ENCODE measurements around the gene SSR1.

SSR1 gene

DNA sequence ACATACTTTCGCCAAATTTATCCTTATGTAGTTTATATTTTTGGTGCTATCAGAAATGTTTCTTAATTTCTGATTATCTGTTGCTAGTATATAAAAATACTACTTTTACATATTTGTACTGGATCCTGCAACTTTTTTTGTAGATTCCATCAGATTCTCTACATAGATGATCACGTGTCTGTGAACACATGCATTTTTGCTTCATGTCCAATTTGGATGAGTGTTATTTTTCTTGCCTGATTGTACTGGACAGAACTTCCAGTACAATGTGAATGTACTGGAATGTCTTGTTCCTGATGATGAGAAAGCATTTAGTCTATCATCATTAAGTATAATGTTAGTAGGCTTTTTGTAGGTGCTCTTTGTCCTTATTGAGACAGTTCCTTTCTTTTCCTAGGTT lies 25.0 kb upstream of the SSR1 start:
- no peak overlapping the region for H3K4me3 ChIP-seq (replicated peaks; ENCODE audit: insufficient read depth, low read length)
- no peak overlapping the region for H3K27ac ChIP-seq (replicated peaks)
- no peak for DNase-seq (ENCODE audit: low read depth in 1 of 2, low spot score in 1 of 2)

DNA sequence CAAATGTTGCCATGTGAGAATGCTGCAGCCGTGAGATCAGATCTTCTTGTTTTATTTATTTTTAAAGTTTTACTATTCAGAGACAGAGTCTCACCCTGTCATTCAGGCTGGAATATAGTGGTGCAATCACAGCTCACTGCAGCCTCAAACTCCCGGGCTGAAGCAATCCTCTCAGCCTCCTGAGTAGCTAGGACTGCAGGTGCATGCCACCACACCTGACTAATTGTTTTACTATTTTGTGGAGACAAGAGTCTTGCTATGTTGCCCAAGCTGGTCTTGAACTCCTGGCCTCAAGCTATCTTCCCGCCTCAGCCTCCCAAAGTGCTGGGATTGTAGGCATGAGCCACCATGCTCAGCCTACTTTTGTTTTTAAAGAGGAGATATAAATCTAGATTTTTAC lies 22.5 kb upstream of the SSR1 start:
- Histone ChIP-seq H3K27me3 (ENCODE audit: insufficient read depth, poor library complexity, severe bottlenecking) (no peaks in the 10 kb centered on the region), H3K4me3 (replicated peaks; ENCODE audit: insufficient read depth, low read length) (no peak overlapping the region), H3K27ac (replicated peaks) (no peak overlapping the region)
- DNase-seq (ENCODE audit: low read depth in 1 of 2, low spot score in 1 of 2), result no peak
- no peak for TF ChIP-seq POLR2AphosphoS5 (IDR thresholded peaks at IDR 0.05; ENCODE audit: low read depth)
- no peak for TF ChIP-seq GABPA (IDR thresholded peaks at IDR 0.05; ENCODE audit: low read depth)
- TF ChIP-seq SPI1 (IDR thresholded peaks at IDR 0.05; ENCODE audit: borderline replicate concordance, low read depth), result no peak
- TF ChIP-seq, protein P1, sequence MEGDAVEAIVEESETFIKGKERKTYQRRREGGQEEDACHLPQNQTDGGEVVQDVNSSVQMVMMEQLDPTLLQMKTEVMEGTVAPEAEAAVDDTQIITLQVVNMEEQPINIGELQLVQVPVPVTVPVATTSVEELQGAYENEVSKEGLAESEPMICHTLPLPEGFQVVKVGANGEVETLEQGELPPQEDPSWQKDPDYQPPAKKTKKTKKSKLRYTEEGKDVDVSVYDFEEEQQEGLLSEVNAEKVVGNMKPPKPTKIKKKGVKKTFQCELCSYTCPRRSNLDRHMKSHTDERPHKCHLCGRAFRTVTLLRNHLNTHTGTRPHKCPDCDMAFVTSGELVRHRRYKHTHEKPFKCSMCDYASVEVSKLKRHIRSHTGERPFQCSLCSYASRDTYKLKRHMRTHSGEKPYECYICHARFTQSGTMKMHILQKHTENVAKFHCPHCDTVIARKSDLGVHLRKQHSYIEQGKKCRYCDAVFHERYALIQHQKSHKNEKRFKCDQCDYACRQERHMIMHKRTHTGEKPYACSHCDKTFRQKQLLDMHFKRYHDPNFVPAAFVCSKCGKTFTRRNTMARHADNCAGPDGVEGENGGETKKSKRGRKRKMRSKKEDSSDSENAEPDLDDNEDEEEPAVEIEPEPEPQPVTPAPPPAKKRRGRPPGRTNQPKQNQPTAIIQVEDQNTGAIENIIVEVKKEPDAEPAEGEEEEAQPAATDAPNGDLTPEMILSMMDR (IDR thresholded peaks at IDR 0.05; ENCODE audit: insufficient read depth, low read length), result no peak
- TF ChIP-seq, protein P2, sequence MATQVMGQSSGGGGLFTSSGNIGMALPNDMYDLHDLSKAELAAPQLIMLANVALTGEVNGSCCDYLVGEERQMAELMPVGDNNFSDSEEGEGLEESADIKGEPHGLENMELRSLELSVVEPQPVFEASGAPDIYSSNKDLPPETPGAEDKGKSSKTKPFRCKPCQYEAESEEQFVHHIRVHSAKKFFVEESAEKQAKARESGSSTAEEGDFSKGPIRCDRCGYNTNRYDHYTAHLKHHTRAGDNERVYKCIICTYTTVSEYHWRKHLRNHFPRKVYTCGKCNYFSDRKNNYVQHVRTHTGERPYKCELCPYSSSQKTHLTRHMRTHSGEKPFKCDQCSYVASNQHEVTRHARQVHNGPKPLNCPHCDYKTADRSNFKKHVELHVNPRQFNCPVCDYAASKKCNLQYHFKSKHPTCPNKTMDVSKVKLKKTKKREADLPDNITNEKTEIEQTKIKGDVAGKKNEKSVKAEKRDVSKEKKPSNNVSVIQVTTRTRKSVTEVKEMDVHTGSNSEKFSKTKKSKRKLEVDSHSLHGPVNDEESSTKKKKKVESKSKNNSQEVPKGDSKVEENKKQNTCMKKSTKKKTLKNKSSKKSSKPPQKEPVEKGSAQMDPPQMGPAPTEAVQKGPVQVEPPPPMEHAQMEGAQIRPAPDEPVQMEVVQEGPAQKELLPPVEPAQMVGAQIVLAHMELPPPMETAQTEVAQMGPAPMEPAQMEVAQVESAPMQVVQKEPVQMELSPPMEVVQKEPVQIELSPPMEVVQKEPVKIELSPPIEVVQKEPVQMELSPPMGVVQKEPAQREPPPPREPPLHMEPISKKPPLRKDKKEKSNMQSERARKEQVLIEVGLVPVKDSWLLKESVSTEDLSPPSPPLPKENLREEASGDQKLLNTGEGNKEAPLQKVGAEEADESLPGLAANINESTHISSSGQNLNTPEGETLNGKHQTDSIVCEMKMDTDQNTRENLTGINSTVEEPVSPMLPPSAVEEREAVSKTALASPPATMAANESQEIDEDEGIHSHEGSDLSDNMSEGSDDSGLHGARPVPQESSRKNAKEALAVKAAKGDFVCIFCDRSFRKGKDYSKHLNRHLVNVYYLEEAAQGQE (IDR thresholded peaks at IDR 0.05; ENCODE audit: insufficient replicate concordance, low read depth), result no peak

More for the DNA sequence above, 25.0 kb upstream of the SSR1 start:
- TF ChIP-seq, protein P2 (IDR thresholded peaks at IDR 0.05; ENCODE audit: insufficient replicate concordance, low read depth), result no peak
- TF ChIP-seq SPI1 (IDR thresholded peaks at IDR 0.05; ENCODE audit: borderline replicate concordance, low read depth) (no peak), POLR2AphosphoS5 (IDR thresholded peaks at IDR 0.05; ENCODE audit: low read depth) (no peak), GABPA (IDR thresholded peaks at IDR 0.05; ENCODE audit: low read depth) (no peak)
- TF ChIP-seq, protein P1 (IDR thresholded peaks at IDR 0.05; ENCODE audit: insufficient read depth, low read length), result no peak
- no peaks in the 10 kb centered on the region for H3K27me3 ChIP-seq (ENCODE audit: insufficient read depth, poor library complexity, severe bottlenecking)

DNA sequence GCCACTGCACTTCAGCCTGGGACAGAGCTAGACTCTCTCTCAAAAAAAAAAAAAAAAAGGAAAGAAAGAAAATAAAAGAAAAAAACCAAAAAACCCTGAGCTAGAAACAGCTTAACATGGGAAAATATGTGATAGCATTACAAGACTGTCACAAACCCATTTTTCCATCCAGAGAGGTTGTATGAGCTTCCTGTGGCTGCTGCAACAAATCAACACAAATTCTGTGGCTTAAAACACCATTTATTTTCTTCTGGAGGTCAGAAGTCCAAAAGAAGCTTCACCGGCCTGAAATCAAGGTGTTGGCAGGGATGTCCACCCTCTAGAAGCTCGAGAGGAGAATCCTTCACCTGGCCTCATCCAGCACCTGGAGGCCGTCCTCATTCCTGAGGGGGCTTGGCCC lies 21.7 kb upstream of the SSR1 start:
- no peak for DNase-seq (ENCODE audit: low read depth in 1 of 2, low spot score in 1 of 2)
- Histone ChIP-seq H3K4me3 (replicated peaks; ENCODE audit: insufficient read depth, low read length) (no peak overlapping the region), H3K27ac (replicated peaks) (no peak overlapping the region), H3K27me3 (ENCODE audit: insufficient read depth, poor library complexity, severe bottlenecking) (no peaks in the 10 kb centered on the region)
- TF ChIP-seq, protein P2 (IDR thresholded peaks at IDR 0.05; ENCODE audit: insufficient replicate concordance, low read depth), result no peak
- no peak for TF ChIP-seq POLR2AphosphoS5 (IDR thresholded peaks at IDR 0.05; ENCODE audit: low read depth)
- no peak for TF ChIP-seq SPI1 (IDR thresholded peaks at IDR 0.05; ENCODE audit: borderline replicate concordance, low read depth)
- TF ChIP-seq GABPA (IDR thresholded peaks at IDR 0.05; ENCODE audit: low read depth), result no peak
- TF ChIP-seq, protein P1 (IDR thresholded peaks at IDR 0.05; ENCODE audit: insufficient read depth, low read length), result no peak

All from HL-60 (cell line).